Gastroesophageal sphincter (tissue), 3 donors: ENCODE results near the gene ADGRG1.

Experiments
- CTCF ChIP-seq, 4 experiments: fragments of 200-600 bp in 2 of 4; fragments of 450-650 bp in 2 of 4; sonication (generic) in 1 of 4; IDR thresholded peaks; one replicate each; pipeline ENCODE4 v1.5.1; 2017 to 2019; ENCODE audit warnings: antibody characterized with exemption in 4 of 4, mild to moderate bottlenecking in 2 of 4, moderate library complexity in 2 of 4
- POLR2AphosphoS5 ChIP-seq: sonication (generic); formaldehyde crosslinking; IDR thresholded peaks from one replicate; pipeline ENCODE4 v1.6.1; 2017; ENCODE audit warnings: antibody characterized with exemption

DNA sequence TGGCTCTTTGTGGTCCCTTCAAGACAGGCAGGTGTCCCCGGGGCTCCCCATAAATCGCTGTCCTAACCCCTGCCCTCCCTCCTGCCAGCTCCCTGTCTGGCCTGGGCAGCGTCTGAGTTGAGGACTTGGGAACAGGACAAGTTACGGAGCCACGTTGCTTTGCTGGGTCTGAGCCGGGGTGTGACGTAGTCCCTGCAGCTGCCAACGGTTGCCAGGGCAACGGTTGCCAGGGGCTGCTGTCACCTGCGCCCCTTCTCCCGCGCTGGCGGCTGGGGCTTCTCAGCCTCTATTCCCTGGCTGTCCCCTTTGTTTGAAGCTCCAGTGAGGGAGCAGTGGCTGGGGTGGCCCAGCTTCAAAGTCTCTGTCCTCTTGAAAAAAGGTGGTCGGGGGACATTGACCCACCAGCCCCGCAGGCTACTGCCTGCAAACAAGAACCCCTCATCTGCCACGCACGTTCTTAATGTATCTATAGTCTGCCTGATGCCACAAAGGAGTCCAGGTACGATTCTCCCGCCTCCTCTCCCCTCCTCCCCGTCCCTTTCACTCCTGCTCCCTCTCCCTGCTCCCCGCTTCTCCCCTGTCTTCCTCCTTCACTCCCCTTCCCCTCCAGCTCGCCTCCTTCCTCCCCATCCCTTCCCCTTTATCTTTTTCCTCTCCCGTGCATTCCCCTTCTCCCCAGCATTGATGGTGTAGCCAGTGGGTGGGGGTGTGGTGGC is 10.9 kb downstream of the ADGRG1 start:
- TF ChIP-seq CTCF (IDR thresholded peaks at IDR 0.05): no peak
- TF ChIP-seq POLR2AphosphoS5: no peak
